Measurements from ENCODE around the gene ALKBH4.
"Not testable (repeated sequence)": the region's sequence is repeated elsewhere in the genome, so short reads cannot be mapped to it uniquely, and the experiment has no call there.

Gene ALKBH4

GRCh38 chr7:102474116-102474515 lies 9.5 kb upstream of the ALKBH4 start:
- not testable (repeated sequence) for H3K9me3 ChIP-seq (ENCODE audit: insufficient read depth, low read depth, low read length); H3K4me1 ChIP-seq (ENCODE audit: insufficient read depth, low read length); H3K9ac ChIP-seq (ENCODE audit: low read depth, low read length); H3K27me3 ChIP-seq (ENCODE audit: insufficient read depth, low read length); H3K27ac ChIP-seq (ENCODE audit: low read depth, low read length); H3K4me3 ChIP-seq (ENCODE audit: low read length)
- peaks cover 25% of the 10 kb centered on the region for H3K36me3 ChIP-seq (ENCODE audit: insufficient read depth, low read length)
- 98% methylated on average over 5 of the region's 14 CpGs for WGBS

GRCh38 chr7:102473271-102473991 lies 8.8 kb upstream of the ALKBH4 start:
- peaks cover 25% of the 10 kb centered on the region for H3K36me3 ChIP-seq (ENCODE audit: insufficient read depth, low read length)
- no peaks in the 10 kb centered on the region for H3K27me3 ChIP-seq (ENCODE audit: insufficient read depth, low read length)
- no peak overlapping the region for H3K27ac ChIP-seq (ENCODE audit: low read depth, low read length)
- H3K9ac ChIP-seq (ENCODE audit: low read depth, low read length): no peak overlapping the region
- WGBS: 93% methylated on average over 22 of the region's 23 CpGs
- H3K4me1 ChIP-seq (ENCODE audit: insufficient read depth, low read length): no peaks in the 10 kb centered on the region
- H3K9me3 ChIP-seq (ENCODE audit: insufficient read depth, low read depth, low read length): no peaks in the 10 kb centered on the region
- H3K4me3 ChIP-seq (ENCODE audit: low read length): no peak overlapping the region

- Histone ChIP-seq H3K27ac (ENCODE audit: low read depth, low read length) (no peak overlapping the region), H3K36me3 (ENCODE audit: insufficient read depth, low read length) (peaks cover 28% of the 10 kb centered on the region), H3K9me3 (ENCODE audit: insufficient read depth, low read depth, low read length) (no peaks in the 10 kb centered on the region), H3K4me1 (ENCODE audit: insufficient read depth, low read length) (no peaks in the 10 kb centered on the region), H3K27me3 (ENCODE audit: insufficient read depth, low read length) (no peaks in the 10 kb centered on the region), H3K9ac (ENCODE audit: low read depth, low read length) (no peak overlapping the region), H3K4me3 (ENCODE audit: low read length) (no peak overlapping the region)
- 92% methylated on average over 31 of the region's 31 CpGs for WGBS
These were observed 7.7 kb upstream of the ALKBH4 start for GRCh38 chr7:102472126-102473041.

- WGBS: 91% methylated on average over 6 of the region's 6 CpGs
- no peaks in the 10 kb centered on the region for H3K9me3 ChIP-seq (ENCODE audit: insufficient read depth, low read depth, low read length)
- no peaks in the 10 kb centered on the region for H3K4me1 ChIP-seq (ENCODE audit: insufficient read depth, low read length)
- no peaks in the 10 kb centered on the region for H3K27me3 ChIP-seq (ENCODE audit: insufficient read depth, low read length)
- H3K4me3 ChIP-seq (ENCODE audit: low read length): no peak overlapping the region
- H3K36me3 ChIP-seq (ENCODE audit: insufficient read depth, low read length): peaks cover 31% of the 10 kb centered on the region
- H3K9ac ChIP-seq (ENCODE audit: low read depth, low read length): no peak overlapping the region
- no peak overlapping the region for H3K27ac ChIP-seq (ENCODE audit: low read depth, low read length)
These were observed 7.1 kb upstream of the ALKBH4 start for GRCh38 chr7:102471791-102472125.

GRCh38 chr7:102469972-102470825 lies 5.5 kb upstream of the ALKBH4 start:
- H3K4me3 ChIP-seq (ENCODE audit: low read length): no peak overlapping the region
- H3K36me3 ChIP-seq (ENCODE audit: insufficient read depth, low read length): peaks cover 31% of the 10 kb centered on the region
- WGBS: 88% methylated on average over 16 of the region's 20 CpGs
- H3K4me1 ChIP-seq (ENCODE audit: insufficient read depth, low read length): no peaks in the 10 kb centered on the region
- H3K9ac ChIP-seq (ENCODE audit: low read depth, low read length): no peak overlapping the region
- H3K9me3 ChIP-seq (ENCODE audit: insufficient read depth, low read depth, low read length): no peaks in the 10 kb centered on the region
- no peak overlapping the region for H3K27ac ChIP-seq (ENCODE audit: low read depth, low read length)
- no peaks in the 10 kb centered on the region for H3K27me3 ChIP-seq (ENCODE audit: insufficient read depth, low read length)

- Histone ChIP-seq H3K9ac (ENCODE audit: low read depth, low read length) (no peak overlapping the region), H3K27ac (ENCODE audit: low read depth, low read length) (no peak overlapping the region), H3K9me3 (ENCODE audit: insufficient read depth, low read depth, low read length) (no peaks in the 10 kb centered on the region), H3K36me3 (ENCODE audit: insufficient read depth, low read length) (peaks cover 31% of the 10 kb centered on the region), H3K27me3 (ENCODE audit: insufficient read depth, low read length) (no peaks in the 10 kb centered on the region), H3K4me3 (ENCODE audit: low read length) (no peak overlapping the region), H3K4me1 (ENCODE audit: insufficient read depth, low read length) (no peaks in the 10 kb centered on the region)
- 94% methylated on average over 24 of the region's 24 CpGs for WGBS
These were observed 4.8 kb upstream of the ALKBH4 start for GRCh38 chr7:102469351-102469971.

- Histone ChIP-seq H3K4me1 (ENCODE audit: insufficient read depth, low read length) (no peaks in the 10 kb centered on the region), H3K27me3 (ENCODE audit: insufficient read depth, low read length) (no peaks in the 10 kb centered on the region), H3K36me3 (ENCODE audit: insufficient read depth, low read length) (peaks cover 31% of the 10 kb centered on the region), H3K9me3 (ENCODE audit: insufficient read depth, low read depth, low read length) (no peaks in the 10 kb centered on the region), H3K4me3 (ENCODE audit: low read length) (no peak overlapping the region), H3K27ac (ENCODE audit: low read depth, low read length) (no peak overlapping the region), H3K9ac (ENCODE audit: low read depth, low read length) (no peak overlapping the region)
- 93% methylated on average over 40 of the region's 40 CpGs for whole genome bisulfite sequencing
These were observed 4.1 kb upstream of the ALKBH4 start for GRCh38 chr7:102468478-102469350.

- no peak overlapping the region for H3K9ac ChIP-seq (ENCODE audit: low read depth, low read length)
- no peak overlapping the region for H3K4me3 ChIP-seq (ENCODE audit: low read length)
- H3K27ac ChIP-seq (ENCODE audit: low read depth, low read length): no peak overlapping the region
- no peaks in the 10 kb centered on the region for H3K27me3 ChIP-seq (ENCODE audit: insufficient read depth, low read length)
- H3K4me1 ChIP-seq (ENCODE audit: insufficient read depth, low read length): no peaks in the 10 kb centered on the region
- 95% methylated on average over 24 of the region's 24 CpGs for WGBS
- H3K9me3 ChIP-seq (ENCODE audit: insufficient read depth, low read depth, low read length): no peaks in the 10 kb centered on the region
- peaks cover 23% of the 10 kb centered on the region for H3K36me3 ChIP-seq (ENCODE audit: insufficient read depth, low read length)
These were observed 3.2 kb upstream of the ALKBH4 start for GRCh38 chr7:102467581-102468477.

GRCh38 chr7:102466097-102466496 lies 1.4 kb upstream of the ALKBH4 start:
- WGBS: 91% methylated on average over 7 of the region's 7 CpGs
- no peaks in the 10 kb centered on the region for H3K9me3 ChIP-seq (ENCODE audit: insufficient read depth, low read depth, low read length)
- no peak overlapping the region for H3K27ac ChIP-seq (ENCODE audit: low read depth, low read length)
- H3K4me1 ChIP-seq (ENCODE audit: insufficient read depth, low read length): no peaks in the 10 kb centered on the region
- H3K36me3 ChIP-seq (ENCODE audit: insufficient read depth, low read length): peaks cover 14% of the 10 kb centered on the region
- H3K9ac ChIP-seq (ENCODE audit: low read depth, low read length): no peak overlapping the region
- peak overlapping the region; percentile 99 for H3K4me3 ChIP-seq (ENCODE audit: low read length)
- H3K27me3 ChIP-seq (ENCODE audit: insufficient read depth, low read length): no peaks in the 10 kb centered on the region

Measured in HUES64 (cell line).